Immature natural killer cell (primary cell): ENCODE results near the gene NOX5. TPM values are rescaled to one million over a fixed set of nuclear protein-coding genes. Genes with fewer than 3 reads are reported as not detected.

Experiments used
- DNase-seq, 3 donors: peaks; one replicate each; pipeline ENCODE4 v3.0.0; 2022; ENCODE audit warnings: mixed read lengths in 1 of 3
- H3K27ac Mint-ChIP-seq, 6 donors: one replicate each; pipeline ENCODE4 v1.8.0; 2020; ENCODE audit warnings: mixed read lengths in 6 of 6, mild to moderate bottlenecking in 5 of 6, inconsistent platforms in 4 of 6, moderate library complexity in 3 of 6
- H3K27me3 Mint-ChIP-seq, 3 donors: one replicate each; pipeline ENCODE4 v1.8.0; 2020 to 2021; ENCODE audit warnings: low read depth in 3 of 3, mild to moderate bottlenecking in 3 of 3, mixed read lengths in 3 of 3, moderate library complexity in 3 of 3, inconsistent platforms in 1 of 3
- H3K36me3 Mint-ChIP-seq, 3 donors: one replicate each; pipeline ENCODE4 v1.8.0; 2020; ENCODE audit warnings: mixed read lengths in 3 of 3, inconsistent platforms in 2 of 3, mild to moderate bottlenecking in 2 of 3
- H3K4me1 Mint-ChIP-seq, 2 donors: one replicate each; pipeline ENCODE4 v1.8.0; 2020; ENCODE audit warnings: inconsistent platforms in 2 of 2, mild to moderate bottlenecking in 2 of 2, mixed read lengths in 2 of 2, moderate library complexity in 1 of 2
- H3K4me3 Mint-ChIP-seq, 5 donors: one replicate each; pipeline ENCODE4 v1.8.0; 2020; ENCODE audit warnings: mild to moderate bottlenecking in 5 of 5, mixed read lengths in 5 of 5, inconsistent platforms in 3 of 5, moderate library complexity in 3 of 5
- H3K9me3 Mint-ChIP-seq, 6 donors: one replicate each; pipeline ENCODE4 v1.8.0; 2020; ENCODE audit warnings: mild to moderate bottlenecking in 6 of 6, mixed read lengths in 6 of 6, inconsistent platforms in 4 of 6, moderate library complexity in 3 of 6
- polyA plus RNA-seq, 3 donors: library from polyadenylated mRNA; unstranded; fragments of 300-500 nt; fragmentation: Illumina TruSeq; gene quantifications; one replicate each; pipeline ENCODE4 v1.2.3, GENCODE V29; 2021

Gene NOX5
- polyA plus RNA-seq, 3 donors from 2014 or later = 1.1 TPM; not detected in 2

DNA sequence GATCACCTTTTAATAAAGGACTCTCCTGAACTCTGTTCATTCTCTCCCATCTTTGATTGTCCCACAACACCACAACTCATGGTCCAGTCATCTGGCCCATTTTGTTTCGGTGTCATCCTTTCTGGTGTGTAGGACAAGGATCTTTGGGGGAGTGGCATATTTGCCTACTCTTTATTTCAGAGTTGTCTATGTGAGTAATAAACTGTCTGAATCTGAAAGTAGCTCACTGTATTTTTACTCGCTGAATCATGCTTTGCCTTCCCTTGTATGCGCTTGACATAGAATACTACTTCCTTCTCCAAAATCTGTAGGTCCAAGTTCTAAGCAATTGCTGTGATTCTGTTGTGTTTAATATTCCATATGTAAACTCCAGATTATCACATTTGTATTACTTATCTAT lies 29.9 kb upstream of the NOX5 start:
- H3K4me1 Mint-ChIP-seq = no peaks in the 10 kb centered on the region
- H3K27me3 Mint-ChIP-seq = peaks cover 0 to 7% (median 4%) of the 10 kb centered on the region in 3 donors
- H3K4me3 Mint-ChIP-seq = no peak overlapping the region
- H3K27ac Mint-ChIP-seq = no peak overlapping the region
- no peak for DNase-seq
- no peaks in the 10 kb centered on the region for H3K9me3 Mint-ChIP-seq
- no peaks in the 10 kb centered on the region for H3K36me3 Mint-ChIP-seq

DNA sequence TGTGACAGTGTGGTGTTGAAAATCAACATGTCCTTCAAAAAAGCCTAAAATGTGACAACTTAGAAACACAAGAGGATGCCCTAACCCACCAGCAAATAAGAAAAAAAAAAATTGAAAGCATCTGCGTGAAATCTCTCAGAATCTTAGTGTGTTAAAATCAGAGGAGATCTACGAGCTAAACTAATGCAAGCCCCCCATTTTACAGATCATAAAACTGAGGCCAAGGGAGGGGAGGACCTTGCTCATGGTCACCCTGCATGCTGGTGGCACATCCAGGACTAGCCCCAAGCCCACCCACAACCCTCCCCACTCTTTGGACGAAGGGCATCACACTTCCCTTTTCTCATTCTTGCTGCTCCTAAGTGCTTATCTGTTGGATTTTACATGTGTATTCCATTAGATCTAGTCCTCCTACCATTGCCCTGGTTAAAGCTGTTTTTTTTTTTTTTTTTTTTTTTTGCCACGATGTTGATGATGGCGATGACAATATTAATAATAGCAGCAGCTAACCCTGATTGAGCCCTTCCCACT lies 29.1 kb upstream of the NOX5 start:
- H3K27me3 Mint-ChIP-seq = peaks cover 0 to 5% (median 4%) of the 10 kb centered on the region in 3 donors
- H3K9me3 Mint-ChIP-seq = no peaks in the 10 kb centered on the region
- no peaks in the 10 kb centered on the region for H3K4me1 Mint-ChIP-seq

DNA sequence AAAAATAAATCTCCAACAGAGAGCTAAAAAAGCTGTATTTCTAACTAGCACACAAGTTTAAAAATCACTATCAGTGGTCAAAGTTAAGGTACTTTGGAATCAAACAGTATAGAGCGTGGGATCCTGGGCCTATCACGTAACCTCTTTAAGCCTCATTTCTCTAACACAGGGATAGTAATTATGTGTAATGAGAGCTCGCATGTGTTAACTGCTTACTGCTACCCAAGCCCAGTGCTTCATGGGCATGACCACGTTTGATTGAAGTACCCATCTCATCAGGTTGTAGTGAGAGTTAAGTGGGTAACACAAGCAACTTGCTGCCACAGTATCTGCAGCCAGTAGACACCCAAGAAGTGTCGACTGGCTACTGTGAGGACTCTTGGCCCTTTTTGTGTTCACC lies 28.2 kb upstream of the NOX5 start:
- Mint-ChIP-seq H3K4me3 (no peak overlapping the region), H3K27me3 (peaks cover 0 to 5% (median 4%) of the 10 kb centered on the region in 3 donors), H3K27ac (no peak overlapping the region), H3K36me3 (no peaks in the 10 kb centered on the region), H3K9me3 (no peaks in the 10 kb centered on the region), H3K4me1 (no peaks in the 10 kb centered on the region)
- no peak for DNase-seq

More for the DNA sequence above, 29.1 kb upstream of the NOX5 start:
- Mint-ChIP-seq H3K36me3 (no peaks in the 10 kb centered on the region), H3K27ac (no peak overlapping the region), H3K4me3 (no peak overlapping the region)
- no peak for DNase-seq

DNA sequence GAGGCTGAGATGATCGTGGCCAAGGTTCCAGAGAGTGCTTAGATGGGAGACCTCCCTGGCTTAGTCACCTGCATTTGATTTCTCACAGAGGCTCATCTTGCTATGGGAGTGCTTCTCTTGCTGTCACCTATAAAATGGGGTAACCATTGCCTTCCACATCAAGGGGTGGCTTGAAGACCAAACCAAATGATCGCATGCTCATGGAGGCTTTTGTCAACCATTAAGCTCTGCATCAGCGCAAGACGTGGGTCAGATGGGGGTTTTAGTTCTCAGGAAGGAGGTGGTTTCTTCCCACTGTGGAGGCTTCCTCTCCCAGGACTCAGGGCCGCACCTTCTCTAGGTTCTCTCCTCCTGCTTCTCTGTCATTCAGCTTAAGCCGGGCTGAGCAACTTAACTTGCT lies 27.4 kb upstream of the NOX5 start:
- DNase-seq = no peak
- no peak overlapping the region for H3K27ac Mint-ChIP-seq
- H3K9me3 Mint-ChIP-seq = no peaks in the 10 kb centered on the region
- H3K4me1 Mint-ChIP-seq = no peaks in the 10 kb centered on the region
- H3K4me3 Mint-ChIP-seq = no peak overlapping the region
- no peaks in the 10 kb centered on the region for H3K36me3 Mint-ChIP-seq
- peaks cover 0 to 5% (median 4%) of the 10 kb centered on the region in 3 donors for H3K27me3 Mint-ChIP-seq

DNA sequence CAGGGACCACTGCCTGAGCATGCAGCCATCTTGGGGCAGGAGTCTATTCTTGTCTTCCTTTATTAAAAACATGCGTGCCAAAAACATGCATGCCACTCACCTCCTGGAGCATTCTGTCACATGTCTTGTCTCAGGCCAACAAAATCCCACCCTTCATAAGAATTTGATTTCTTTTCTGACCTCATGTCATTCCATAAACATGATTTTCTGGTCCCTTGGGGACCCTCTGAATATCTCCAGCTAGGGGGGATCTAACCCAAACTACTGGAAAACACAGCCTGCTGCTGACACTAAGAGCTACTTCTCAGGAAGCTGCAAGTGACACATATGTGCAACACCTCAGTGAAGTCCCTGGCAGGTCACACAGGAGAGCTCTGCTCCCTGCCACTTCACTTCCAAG lies 26.8 kb upstream of the NOX5 start:
- no peaks in the 10 kb centered on the region for H3K9me3 Mint-ChIP-seq
- H3K27me3 Mint-ChIP-seq = peaks cover 0 to 7% (median 4%) of the 10 kb centered on the region in 3 donors
- H3K4me3 Mint-ChIP-seq = no peak overlapping the region
- no peaks in the 10 kb centered on the region for H3K4me1 Mint-ChIP-seq
- H3K27ac Mint-ChIP-seq = no peak overlapping the region
- DNase-seq = no peak
- H3K36me3 Mint-ChIP-seq = no peaks in the 10 kb centered on the region

- no peaks in the 10 kb centered on the region for H3K36me3 Mint-ChIP-seq
- H3K4me3 Mint-ChIP-seq = no peak overlapping the region
- H3K4me1 Mint-ChIP-seq = no peaks in the 10 kb centered on the region
- H3K27ac Mint-ChIP-seq = no peak overlapping the region
- H3K27me3 Mint-ChIP-seq = peaks cover 0 to 7% (median 1%) of the 10 kb centered on the region in 3 donors
- no peak for DNase-seq
- H3K9me3 Mint-ChIP-seq = no peaks in the 10 kb centered on the region
These were observed 24.8 kb upstream of the NOX5 start for GRCh38 chr15:68989541-68990230.

GRCh38 chr15:68990231-68990991 lies 24.1 kb upstream of the NOX5 start:
- H3K27me3 Mint-ChIP-seq = peaks cover 0 to 7% (median 0%) of the 10 kb centered on the region in 3 donors
- no peaks in the 10 kb centered on the region for H3K4me1 Mint-ChIP-seq
- H3K9me3 Mint-ChIP-seq = no peaks in the 10 kb centered on the region
- H3K36me3 Mint-ChIP-seq = no peaks in the 10 kb centered on the region
- DNase-seq = no peak
- no peak overlapping the region for H3K27ac Mint-ChIP-seq
- H3K4me3 Mint-ChIP-seq = no peak overlapping the region

- Mint-ChIP-seq H3K4me1 (no peaks in the 10 kb centered on the region), H3K27ac (no peak overlapping the region), H3K36me3 (no peaks in the 10 kb centered on the region), H3K4me3 (no peak overlapping the region), H3K9me3 (no peaks in the 10 kb centered on the region), H3K27me3 (peaks cover 0 to 7% (median under 1%) of the 10 kb centered on the region in 3 donors)
- no peak for DNase-seq
These were observed 23.4 kb upstream of the NOX5 start for GRCh38 chr15:68990992-68991500.

DNA sequence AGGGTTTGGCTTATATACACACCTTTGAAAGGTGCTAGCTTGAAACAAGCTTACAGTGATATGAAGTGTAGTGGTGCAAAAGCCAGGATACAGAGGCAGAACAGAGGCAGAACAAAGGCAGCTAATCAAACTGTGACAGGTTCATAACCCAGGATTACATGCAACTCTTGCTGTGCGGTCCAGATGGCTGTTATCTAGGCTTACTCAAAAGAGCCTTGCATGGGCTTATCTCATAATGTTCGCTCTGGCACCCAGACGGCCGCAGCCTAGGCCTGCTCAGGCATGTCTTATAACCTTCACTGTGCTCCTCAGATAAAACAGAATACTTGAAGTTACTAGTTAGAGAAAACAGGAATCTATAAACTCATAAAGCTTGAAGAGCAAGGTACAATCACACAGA lies 22.8 kb upstream of the NOX5 start:
- H3K9me3 Mint-ChIP-seq = no peaks in the 10 kb centered on the region
- no peak overlapping the region for H3K4me3 Mint-ChIP-seq
- DNase-seq = no peak
- H3K36me3 Mint-ChIP-seq = no peaks in the 10 kb centered on the region
- H3K4me1 Mint-ChIP-seq = no peaks in the 10 kb centered on the region
- peaks cover 0 to 9% (median 2%) of the 10 kb centered on the region in 3 donors for H3K27me3 Mint-ChIP-seq
- no peak overlapping the region for H3K27ac Mint-ChIP-seq

DNA sequence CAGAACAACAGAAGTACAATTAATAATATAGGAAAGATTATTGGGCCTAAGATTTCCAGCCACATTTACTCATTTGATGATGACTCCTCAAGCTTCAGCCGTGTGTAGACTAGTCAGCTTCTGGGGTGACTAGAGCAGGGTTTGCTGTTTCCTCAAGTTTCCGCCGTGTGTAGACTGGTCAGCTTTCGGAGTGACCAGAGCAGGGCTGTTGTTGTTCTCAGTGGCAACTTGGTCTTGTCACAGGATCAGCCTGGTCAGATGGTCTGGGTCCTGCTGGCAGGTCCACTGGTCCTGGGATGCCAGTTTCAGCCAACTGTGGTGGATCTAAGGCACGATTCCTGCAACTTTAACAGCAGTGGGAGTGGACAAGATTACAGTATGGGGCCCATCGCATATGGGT lies 21.8 kb upstream of the NOX5 start:
- H3K4me1 Mint-ChIP-seq = no peaks in the 10 kb centered on the region
- no peaks in the 10 kb centered on the region for H3K36me3 Mint-ChIP-seq
- DNase-seq = no peak
- no peak overlapping the region for H3K27ac Mint-ChIP-seq
- H3K27me3 Mint-ChIP-seq = peaks cover 0 to 7% (median 2%) of the 10 kb centered on the region in 3 donors
- H3K9me3 Mint-ChIP-seq = no peaks in the 10 kb centered on the region
- no peak overlapping the region for H3K4me3 Mint-ChIP-seq

- DNase-seq = no peak
- H3K4me3 Mint-ChIP-seq = no peak overlapping the region
- H3K27ac Mint-ChIP-seq = no peak overlapping the region
- no peaks in the 10 kb centered on the region for H3K36me3 Mint-ChIP-seq
- H3K4me1 Mint-ChIP-seq = no peaks in the 10 kb centered on the region
- H3K27me3 Mint-ChIP-seq = peaks cover 0 to 7% (median 2%) of the 10 kb centered on the region in 3 donors
- H3K9me3 Mint-ChIP-seq = no peaks in the 10 kb centered on the region
These were observed 21.2 kb upstream of the NOX5 start for GRCh38 chr15:68993276-68993675.

DNA sequence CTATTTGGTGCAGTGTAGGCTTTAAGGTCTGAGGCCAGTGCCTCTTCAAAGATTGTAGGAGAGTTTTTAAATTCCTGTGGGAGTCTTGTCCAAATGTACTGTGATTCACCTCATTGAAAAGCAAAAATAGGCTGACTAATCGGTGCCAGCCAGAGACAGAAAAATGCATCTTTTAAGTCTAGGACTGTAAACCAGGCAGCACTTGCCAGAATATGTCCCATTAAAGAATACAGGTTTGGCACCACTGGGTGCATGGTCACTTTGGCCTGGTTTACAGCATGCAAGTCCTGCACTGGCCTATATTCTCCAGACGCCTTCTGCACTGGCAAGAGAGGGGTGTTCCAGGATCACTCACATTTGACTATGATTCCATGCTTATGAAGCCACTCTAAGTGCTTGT lies 20.3 kb upstream of the NOX5 start:
- no peak overlapping the region for H3K27ac Mint-ChIP-seq
- H3K4me3 Mint-ChIP-seq = no peak overlapping the region
- no peaks in the 10 kb centered on the region for H3K9me3 Mint-ChIP-seq
- H3K36me3 Mint-ChIP-seq = no peaks in the 10 kb centered on the region
- no peaks in the 10 kb centered on the region for H3K4me1 Mint-ChIP-seq
- peaks cover 0 to 5% (median 2%) of the 10 kb centered on the region in 3 donors for H3K27me3 Mint-ChIP-seq
- no peak for DNase-seq

DNA sequence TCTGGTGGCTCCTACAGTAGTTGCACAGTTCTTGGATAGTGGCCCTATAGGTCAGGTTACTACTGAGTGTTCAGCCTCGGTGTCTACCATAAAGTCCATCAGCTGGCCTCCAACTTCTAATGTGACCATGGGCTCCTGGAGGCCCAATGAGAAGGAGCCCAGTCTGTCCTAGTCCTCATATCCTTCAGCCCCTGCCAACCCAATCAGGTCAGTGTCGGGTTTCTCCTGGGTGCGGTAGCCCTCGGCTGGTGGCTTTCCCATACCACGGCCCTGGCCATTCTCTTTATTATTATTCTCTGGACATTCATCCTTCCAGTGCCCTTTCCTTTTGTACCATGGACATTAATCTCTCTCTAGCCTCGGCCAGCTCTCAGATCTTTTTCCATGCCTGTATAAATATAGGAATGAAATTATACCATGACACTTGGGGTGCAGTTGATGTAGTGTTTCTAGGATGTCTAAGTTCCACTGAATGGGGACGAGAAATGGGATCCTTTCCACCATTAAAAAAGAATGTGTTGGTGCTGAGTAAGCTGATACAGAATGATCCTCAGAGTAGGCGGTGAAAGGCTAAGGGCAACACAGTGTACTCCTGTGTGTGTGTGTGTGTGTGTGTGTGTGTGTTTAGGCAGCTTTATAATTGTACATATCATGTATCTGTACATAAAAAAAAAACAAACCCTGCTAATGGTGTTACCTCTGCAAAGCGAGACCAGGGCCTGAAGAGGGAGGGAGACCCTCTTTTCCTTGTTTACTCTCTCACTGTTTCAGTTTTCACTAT lies 19.3 kb upstream of the NOX5 start:
- H3K27ac Mint-ChIP-seq = no peak overlapping the region
- no peak overlapping the region for H3K4me3 Mint-ChIP-seq
- H3K36me3 Mint-ChIP-seq = no peaks in the 10 kb centered on the region
- H3K4me1 Mint-ChIP-seq = no peaks in the 10 kb centered on the region
- H3K27me3 Mint-ChIP-seq = peaks cover 0 to 8% (median 2%) of the 10 kb centered on the region in 3 donors
- no peak for DNase-seq
- no peaks in the 10 kb centered on the region for H3K9me3 Mint-ChIP-seq

GRCh38 chr15:68997050-68997449 lies 17.4 kb upstream of the NOX5 start:
- Mint-ChIP-seq H3K4me1 (no peaks in the 10 kb centered on the region), H3K4me3 (no peak overlapping the region), H3K27me3 (peaks cover 0 to 8% (median 2%) of the 10 kb centered on the region in 3 donors), H3K27ac (no peak overlapping the region), H3K9me3 (no peaks in the 10 kb centered on the region), H3K36me3 (no peaks in the 10 kb centered on the region)
- no peak for DNase-seq
